ENCODE results near the gene CYB5R2.

GRCh38 chr11:7692426-7692825 lies 19.1 kb upstream of the CYB5R2 start:
- TF ChIP-seq EP300 (IDR thresholded peaks at IDR 0.05; ENCODE audit: borderline replicate concordance) (no peak), TAF1 (IDR thresholded peaks at IDR 0.05; ENCODE audit: low read depth) (no peak), CEBPB (IDR thresholded peaks at IDR 0.05) (no peak), YY1 (IDR thresholded peaks at IDR 0.05; ENCODE audit: low read depth) (no peak), EGR1 (IDR thresholded peaks at IDR 0.05) (no peak), MAX (IDR thresholded peaks at IDR 0.05) (no peak), CREB1 (IDR thresholded peaks at IDR 0.05; ENCODE audit: low read depth) (no peak), REST (IDR thresholded peaks at IDR 0.05; ENCODE audit: low read depth) (no peak), TCF12 (IDR thresholded peaks at IDR 0.05; ENCODE audit: low read depth) (no peak), USF1 (IDR thresholded peaks at IDR 0.05) (no peak), RAD21 (IDR thresholded peaks at IDR 0.05; ENCODE audit: low read depth) (no peak), NFIC (IDR thresholded peaks at IDR 0.05) (no peak), FOXM1 (IDR thresholded peaks at IDR 0.05; ENCODE audit: borderline replicate concordance, low read depth) (no peak)
